CD14-positive monocyte (primary cell): ENCODE measurements around the gene TNFAIP8. TPM values are rescaled to one million over a fixed set of nuclear protein-coding genes. Genes with fewer than 3 reads are reported as not detected.

Experiments used
- DNase-seq, 3 donors: peaks; one replicate each; pipeline ENCODE4 v3.0.0-alpha.2; 2011 to 2022
- H2AFZ ChIP-seq: 2 replicates; pipeline ENCODE4 v1.6.0; 2012; ENCODE audit warnings: mild to moderate bottlenecking, low read depth, low read length, inconsistent platforms; ENCODE audit not compliant: insufficient read depth, poor library complexity, severe bottlenecking
- H3K27ac ChIP-seq, 2 donors: 1 replicate in 1 of 2; 2 replicates in 1 of 2; pipeline ENCODE4 v1.5.1; 2012 to 2013; ENCODE audit warnings: low read length in 2 of 2, control low read depth in 1 of 2, inconsistent platforms in 1 of 2, low read depth in 1 of 2, mild to moderate bottlenecking in 1 of 2
- H3K27me3 ChIP-seq, 2 donors: one replicate each; pipeline versions ENCODE4 v1.6.0 to v1.6.1; 2011 to 2013; ENCODE audit warnings: low read length in 2 of 2; ENCODE audit not compliant: control insufficient read depth in 2 of 2, insufficient read depth in 2 of 2
- H3K36me3 ChIP-seq, 2 donors: replicated peaks in 1 of 2; 1 replicate in 1 of 2; 2 replicates in 1 of 2; pipeline versions ENCODE4 v1.5.1 to v1.6.1; 2012 to 2013; ENCODE audit warnings: low read length in 2 of 2, control low read depth in 1 of 2, inconsistent platforms in 1 of 2, mild to moderate bottlenecking in 1 of 2; ENCODE audit not compliant: insufficient read depth in 2 of 2, control insufficient read depth in 1 of 2
- H3K4me1 ChIP-seq, 2 donors: 1 replicate in 1 of 2; 2 replicates in 1 of 2; pipeline versions ENCODE4 v1.5.1 to v1.6.1; 2012 to 2013; ENCODE audit warnings: low read length in 2 of 2, control low read depth in 1 of 2, inconsistent platforms in 1 of 2, mild to moderate bottlenecking in 1 of 2, moderate library complexity in 1 of 2; ENCODE audit not compliant: insufficient read depth in 2 of 2, control insufficient read depth in 1 of 2
- H3K4me2 ChIP-seq: replicated peaks from 2 replicates; pipeline ENCODE3; 2012; ENCODE audit warnings: low read length, moderate library complexity, mild to moderate bottlenecking; ENCODE audit not compliant: poor library complexity, severe bottlenecking; ENCODE audit errors: extremely low read depth
- H3K4me3 ChIP-seq, 3 experiments: fragments of 200-600 bp in 1 of 3; sonication (generic) in 1 of 3; replicated peaks in 1 of 3; 1 replicate in 2 of 3; 2 replicates in 1 of 3; pipeline ENCODE4 v1.5.1; 2011 to 2013; ENCODE audit warnings: low read length in 3 of 3, mild to moderate bottlenecking in 3 of 3, control low read depth in 2 of 3, low read depth in 2 of 3, inconsistent platforms in 1 of 3, moderate library complexity in 1 of 3
- H3K79me2 ChIP-seq: 2 replicates; pipeline ENCODE4 v1.6.0; 2012; ENCODE audit warnings: mild to moderate bottlenecking, control low read depth, inconsistent platforms, low read length, moderate library complexity; ENCODE audit not compliant: insufficient read depth
- H3K9ac ChIP-seq: 2 replicates; pipeline ENCODE4 v1.6.0; 2017; ENCODE audit warnings: low read length, mild to moderate bottlenecking; ENCODE audit not compliant: insufficient read depth, poor library complexity, severe bottlenecking
- H3K9me3 ChIP-seq, 2 donors: replicated peaks in 1 of 2; 1 replicate in 1 of 2; 2 replicates in 1 of 2; pipeline versions ENCODE4 v1.5.1 to v1.6.1; 2012 to 2013; ENCODE audit warnings: low read length in 2 of 2, control low read depth in 1 of 2; ENCODE audit not compliant: control insufficient read depth in 1 of 2, insufficient read depth in 1 of 2
- H4K20me1 ChIP-seq: 2 replicates; pipeline ENCODE4 v1.6.0; 2012; ENCODE audit warnings: mild to moderate bottlenecking, low read length, control low read depth, moderate library complexity; ENCODE audit not compliant: insufficient read depth
- H3K27ac Mint-ChIP-seq, 7 donors: one replicate each; pipeline ENCODE4 v1.8.0; 2020; ENCODE audit warnings: mild to moderate bottlenecking in 7 of 7, mixed read lengths in 7 of 7, moderate library complexity in 6 of 7, inconsistent platforms in 2 of 7
- H3K27me3 Mint-ChIP-seq, 3 donors: one replicate each; pipeline ENCODE4 v1.8.0; 2021 to 2022; ENCODE audit warnings: low read depth in 3 of 3, mild to moderate bottlenecking in 3 of 3, mixed read lengths in 3 of 3, moderate library complexity in 3 of 3, inconsistent platforms in 1 of 3
- H3K36me3 Mint-ChIP-seq, 2 donors: one replicate each; pipeline ENCODE4 v1.8.0; 2020; ENCODE audit warnings: mixed read lengths in 2 of 2, inconsistent platforms in 1 of 2, mild to moderate bottlenecking in 1 of 2
- H3K4me1 Mint-ChIP-seq: one replicate; pipeline ENCODE4 v1.8.0; 2020; ENCODE audit warnings: mild to moderate bottlenecking, mixed read lengths
- H3K4me3 Mint-ChIP-seq, 2 donors: one replicate each; pipeline ENCODE4 v1.8.0; 2020; ENCODE audit warnings: mild to moderate bottlenecking in 2 of 2, mixed read lengths in 2 of 2, moderate library complexity in 1 of 2
- H3K9me3 Mint-ChIP-seq, 7 donors: one replicate each; pipeline ENCODE4 v1.8.0; 2020 to 2022; ENCODE audit warnings: mixed read lengths in 7 of 7, mild to moderate bottlenecking in 6 of 7, moderate library complexity in 6 of 7, inconsistent platforms in 2 of 7
- CTCF ChIP-seq: fragments of 200-600 bp; IDR thresholded peaks from one replicate; pipeline ENCODE4 v1.8.0; 2022; ENCODE audit warnings: antibody characterized with exemption, mild to moderate bottlenecking
- WGBS: methylation state at CpG from one replicate; pipeline ENCODE4 v1.1.5; 2013; ENCODE audit warnings: missing lambda C conversion rate; ENCODE audit not compliant: insufficient coverage; 5-methylcytosine and 5-hydroxymethylcytosine counted together
- intact Hi-C, 2 donors: fragments of 100-400 bp; cut with micrococcal nuclease; formaldehyde crosslinking; loops; one replicate each; pipeline versions ENCODE4 v1.15.0 to v1.15.1; 2023
- polyA plus RNA-seq, 3 donors: library from polyadenylated mRNA; depleted of rRNA in 1 of 3; unstranded in 2 of 3; stranded (reverse) in 1 of 3; fragments of 300-500 nt in 2 of 3; fragments of >200 nt in 1 of 3; fragmentation: Illumina TruSeq in 2 of 3; gene quantifications; 1 replicate in 2 of 3; 2 replicates in 1 of 3; pipeline ENCODE4 v1.2.3, GENCODE V29; 2012 to 2021

Gene TNFAIP8
- polyA plus RNA-seq, 3 donors: 20.6 to 55.5 (median 47.0) TPM

GRCh38 chr5:119343766-119344165 lies 12.1 kb upstream of the TNFAIP8 start:
- no peak overlapping the region for H3K9ac ChIP-seq

GRCh38 chr5:119344231-119344630 lies 11.6 kb upstream of the TNFAIP8 start:
- Histone ChIP-seq H3K9me3 (no peaks in the 10 kb centered on the region), H2AFZ (no peak overlapping the region), H3K36me3 (no peaks in the 10 kb centered on the region), H3K4me2 (peak overlapping the region; percentile 1), H4K20me1 (peaks cover 61% of the 10 kb centered on the region), H3K9ac (no peak overlapping the region), H3K4me3 (no peak overlapping the region), H3K4me1 (peaks cover 72 to 79% of the 10 kb centered on the region in 2 donors), H3K27ac (peak overlapping the region in 1 of 2 donors; percentile 67), H3K79me2 (peaks cover 94% of the 10 kb centered on the region), H3K27me3 (no peaks in the 10 kb centered on the region)
- peaks cover 90% of the 10 kb centered on the region for H3K4me1 Mint-ChIP-seq
- no CpG with 5 or more reads among the region's 2 CpGs for WGBS
- H3K36me3 Mint-ChIP-seq: peaks cover 6 to 7% of the 10 kb centered on the region in 2 donors
- no peak for TF ChIP-seq CTCF
- intact Hi-C loops: loop anchor here (5.0 to 10.0 kb wide), 3 partner anchors 71 to 77 kb away; no protein-coding TSS in a partner anchor
- no peaks in the 10 kb centered on the region for H3K27me3 Mint-ChIP-seq
- H3K9me3 Mint-ChIP-seq: peaks cover 0 to 4% (median 0%) of the 10 kb centered on the region in 7 donors
- H3K27ac Mint-ChIP-seq: peak overlapping the region; percentile 9 to 90 (median 84)
- no peak for DNase-seq
- no peak overlapping the region for H3K4me3 Mint-ChIP-seq

More at GRCh38 chr5:119343766-119344165, 12.1 kb upstream of the TNFAIP8 start:
- no peak for TF ChIP-seq CTCF
- H3K27me3 Mint-ChIP-seq: no peaks in the 10 kb centered on the region
- H3K4me3 Mint-ChIP-seq: no peak overlapping the region
- H3K9me3 Mint-ChIP-seq: peaks cover 0 to 4% (median 0%) of the 10 kb centered on the region in 7 donors
- intact Hi-C loops: loop anchor here (5.0 to 10.0 kb wide), 3 partner anchors 71 to 76 kb away; no protein-coding TSS in a partner anchor
- Histone ChIP-seq H3K9me3 (no peaks in the 10 kb centered on the region), H3K4me1 (peaks cover 77 to 84% of the 10 kb centered on the region in 2 donors), H2AFZ (no peak overlapping the region), H3K79me2 (peaks cover 94% of the 10 kb centered on the region), H3K4me3 (no peak overlapping the region), H4K20me1 (peaks cover 57% of the 10 kb centered on the region), H3K4me2 (peak overlapping the region; percentile 1), H3K36me3 (no peaks in the 10 kb centered on the region), H3K27me3 (no peaks in the 10 kb centered on the region), H3K27ac (peak overlapping the region in 1 of 2 donors; percentile 67)
- peak; percentile 50 to 75 (median 62) for DNase-seq
- peaks cover 90% of the 10 kb centered on the region for H3K4me1 Mint-ChIP-seq
- peaks cover 3 to 4% of the 10 kb centered on the region in 2 donors for H3K36me3 Mint-ChIP-seq
- peak overlapping the region in 6 of 7 donors; percentile 71 to 90 (median 84) for H3K27ac Mint-ChIP-seq
- WGBS: 33% methylated on average over 1 of the region's 3 CpGs
